ENCODE data around the gene TMEM31.

GRCh38 chrX:103718120-103718519, 7.4 kb downstream of the TMEM31 start:
- TF ChIP-seq CTCF (IDR thresholded peaks at IDR 0.05; ENCODE audit: control extremely low read depth in 1 of 3, insufficient read depth in 1 of 3, low read depth in 1 of 3, low read length in 3 of 3) = no peak
- TF ChIP-seq RAD21 (IDR thresholded peaks at IDR 0.05 in 1 of 2, conservative IDR thresholded peaks at IDR 0.05 in 1 of 2; ENCODE audit: low read depth in 2 of 2, low read length in 2 of 2) = no peak
- TF ChIP-seq ZNF274 (IDR thresholded peaks at IDR 0.05; ENCODE audit: borderline replicate concordance, extremely low read depth, low read length) = no peak
- TF ChIP-seq EZH2 (IDR thresholded peaks at IDR 0.05; ENCODE audit: low read depth, low read length, severe bottlenecking) = no peak
- no peak for TF ChIP-seq RXRA (IDR thresholded peaks at IDR 0.05; ENCODE audit: insufficient read depth, low read depth, low read length)
- no peak for TF ChIP-seq SUZ12 (IDR thresholded peaks at IDR 0.05; ENCODE audit: low read length)
